ENCODE measurements around the gene MTHFD1L.

GRCh38 chr6:151081656-151082055 is 216.2 kb downstream of the MTHFD1L start:
- TF ChIP-seq CTCF (IDR thresholded peaks at IDR 0.05) (no peak), POLR2A (IDR thresholded peaks at IDR 0.05) (no peak)
